ENCODE data around the gene MSRB3.

MSRB3 gene

DNA sequence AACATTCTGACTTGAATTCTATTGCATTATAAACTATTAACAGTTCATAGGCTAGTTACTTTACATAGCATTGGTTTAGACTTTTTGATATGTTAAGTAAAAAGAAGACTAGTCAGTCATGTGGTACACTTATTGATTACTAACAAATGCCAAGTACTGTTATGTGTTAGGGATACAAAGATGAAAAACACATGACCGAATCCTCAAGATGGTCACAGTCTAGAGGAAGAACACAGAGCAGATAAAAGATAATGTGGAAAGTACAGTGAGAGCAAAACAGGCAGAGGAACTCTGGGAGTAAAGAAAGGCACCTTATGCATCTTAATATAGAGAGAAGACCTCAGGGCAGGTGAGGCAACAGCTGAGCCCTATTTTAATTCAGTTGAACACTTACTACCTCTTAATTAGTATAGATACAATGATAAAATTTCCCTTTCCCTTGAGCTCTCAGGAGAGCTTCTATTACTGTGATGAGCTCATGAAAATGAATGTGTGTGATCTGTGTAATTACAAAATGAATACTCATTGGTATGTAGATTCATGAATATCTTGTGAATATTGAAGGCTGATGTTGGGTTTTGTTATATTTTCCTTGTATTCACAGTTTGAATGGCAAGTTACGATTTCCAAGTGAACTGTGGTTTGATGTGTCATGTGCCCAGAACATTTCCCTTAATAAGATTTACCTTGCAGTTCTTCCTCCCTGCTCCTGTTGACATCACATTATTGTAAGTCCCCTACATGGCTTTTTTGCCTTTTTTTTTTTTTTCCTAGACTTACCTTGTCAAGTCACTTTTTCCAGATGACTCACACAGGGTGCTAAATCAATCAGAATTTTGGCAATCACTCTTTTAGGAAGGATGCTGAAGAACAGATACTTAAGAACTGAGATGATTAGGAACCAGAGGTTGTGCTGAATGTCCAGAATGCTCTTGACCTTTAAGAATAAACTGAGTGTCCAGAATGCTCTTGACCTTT is 29.5 kb upstream of the MSRB3 start:
- no peaks in the 10 kb centered on the region for H3K4me1 ChIP-seq (ENCODE audit: control insufficient read depth in 1 of 2, insufficient read depth in 1 of 2, low read depth in 1 of 2, low read length in 1 of 2)
- no peak overlapping the region for H3K27ac ChIP-seq
- H3K4me3 ChIP-seq (ENCODE audit: low read depth in 1 of 2, low read length in 1 of 2) = no peak overlapping the region
- no peaks in the 10 kb centered on the region for H3K9me3 ChIP-seq
- no peaks in the 10 kb centered on the region for H3K27me3 ChIP-seq
- TF ChIP-seq, protein P1, sequence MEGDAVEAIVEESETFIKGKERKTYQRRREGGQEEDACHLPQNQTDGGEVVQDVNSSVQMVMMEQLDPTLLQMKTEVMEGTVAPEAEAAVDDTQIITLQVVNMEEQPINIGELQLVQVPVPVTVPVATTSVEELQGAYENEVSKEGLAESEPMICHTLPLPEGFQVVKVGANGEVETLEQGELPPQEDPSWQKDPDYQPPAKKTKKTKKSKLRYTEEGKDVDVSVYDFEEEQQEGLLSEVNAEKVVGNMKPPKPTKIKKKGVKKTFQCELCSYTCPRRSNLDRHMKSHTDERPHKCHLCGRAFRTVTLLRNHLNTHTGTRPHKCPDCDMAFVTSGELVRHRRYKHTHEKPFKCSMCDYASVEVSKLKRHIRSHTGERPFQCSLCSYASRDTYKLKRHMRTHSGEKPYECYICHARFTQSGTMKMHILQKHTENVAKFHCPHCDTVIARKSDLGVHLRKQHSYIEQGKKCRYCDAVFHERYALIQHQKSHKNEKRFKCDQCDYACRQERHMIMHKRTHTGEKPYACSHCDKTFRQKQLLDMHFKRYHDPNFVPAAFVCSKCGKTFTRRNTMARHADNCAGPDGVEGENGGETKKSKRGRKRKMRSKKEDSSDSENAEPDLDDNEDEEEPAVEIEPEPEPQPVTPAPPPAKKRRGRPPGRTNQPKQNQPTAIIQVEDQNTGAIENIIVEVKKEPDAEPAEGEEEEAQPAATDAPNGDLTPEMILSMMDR (IDR thresholded peaks at IDR 0.05) = no peak
- H3K36me3 ChIP-seq = peaks cover 44% of the 10 kb centered on the region

DNA sequence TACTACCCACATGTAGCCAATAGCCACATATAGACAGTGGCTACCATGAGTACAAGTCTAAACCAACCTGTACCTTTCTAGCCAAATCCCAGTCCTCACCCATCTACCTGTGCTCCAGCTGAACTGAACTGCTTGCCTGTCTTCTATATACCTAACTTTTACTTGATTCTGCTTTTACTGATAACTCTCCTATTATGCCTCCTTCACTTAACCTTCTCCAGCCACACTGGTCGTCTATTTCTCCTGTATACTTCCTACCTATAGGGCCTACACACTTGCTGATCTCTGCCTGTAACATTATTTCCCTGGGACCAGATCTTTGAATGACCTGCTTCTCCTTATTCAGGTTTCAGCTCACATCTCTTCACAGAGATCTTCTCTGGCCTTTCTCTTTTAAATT is 26.0 kb upstream of the MSRB3 start:
- H3K4me1 ChIP-seq (ENCODE audit: control insufficient read depth in 1 of 2, insufficient read depth in 1 of 2, low read depth in 1 of 2, low read length in 1 of 2) = no peaks in the 10 kb centered on the region
- no peak overlapping the region for H3K27ac ChIP-seq
- TF ChIP-seq, protein P1 (IDR thresholded peaks at IDR 0.05) = no peak
- H3K36me3 ChIP-seq = peaks cover 11% of the 10 kb centered on the region
- H3K4me3 ChIP-seq (ENCODE audit: low read depth in 1 of 2, low read length in 1 of 2) = no peak overlapping the region
- H3K27me3 ChIP-seq = no peaks in the 10 kb centered on the region
- H3K9me3 ChIP-seq = no peaks in the 10 kb centered on the region

GRCh38 chr12:65257986-65258385 is 20.5 kb upstream of the MSRB3 start:
- no peak overlapping the region for H3K27ac ChIP-seq
- no peaks in the 10 kb centered on the region for H3K27me3 ChIP-seq
- TF ChIP-seq, protein P1 (IDR thresholded peaks at IDR 0.05) = no peak
- H3K36me3 ChIP-seq = no peaks in the 10 kb centered on the region
- no peaks in the 10 kb centered on the region for H3K9me3 ChIP-seq
- peaks cover 0 to 3% of the 10 kb centered on the region in 2 experiments for H3K4me1 ChIP-seq (ENCODE audit: control insufficient read depth in 1 of 2, insufficient read depth in 1 of 2, low read depth in 1 of 2, low read length in 1 of 2)
- H3K4me3 ChIP-seq (ENCODE audit: low read depth in 1 of 2, low read length in 1 of 2) = no peak overlapping the region

DNA sequence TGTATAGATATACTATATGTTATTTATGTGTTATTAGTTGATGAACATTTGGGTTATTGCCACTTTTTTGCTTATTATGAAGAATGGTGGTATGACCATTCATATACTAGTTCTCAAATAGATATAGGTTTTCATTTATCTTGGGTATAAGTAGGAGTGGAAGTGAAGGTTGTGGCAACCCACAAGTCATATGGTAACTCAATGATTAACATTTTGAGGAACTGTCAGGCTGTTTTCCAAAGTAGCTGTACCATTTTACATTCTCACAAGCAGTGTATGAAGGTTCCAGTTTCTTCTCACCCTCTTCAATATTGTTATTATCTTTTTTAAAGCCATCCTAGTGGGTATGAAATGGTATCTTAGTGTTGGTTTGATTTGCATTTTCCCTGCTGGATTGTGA is 19.0 kb upstream of the MSRB3 start:
- TF ChIP-seq, protein P1 (IDR thresholded peaks at IDR 0.05) = no peak
- no peaks in the 10 kb centered on the region for H3K27me3 ChIP-seq
- H3K4me1 ChIP-seq (ENCODE audit: control insufficient read depth in 1 of 2, insufficient read depth in 1 of 2, low read depth in 1 of 2, low read length in 1 of 2) = peaks cover 0 to 3% of the 10 kb centered on the region in 2 experiments
- no peaks in the 10 kb centered on the region for H3K9me3 ChIP-seq
- no peak overlapping the region for H3K27ac ChIP-seq
- H3K4me3 ChIP-seq (ENCODE audit: low read depth in 1 of 2, low read length in 1 of 2) = no peak overlapping the region
- no peaks in the 10 kb centered on the region for H3K36me3 ChIP-seq

DNA sequence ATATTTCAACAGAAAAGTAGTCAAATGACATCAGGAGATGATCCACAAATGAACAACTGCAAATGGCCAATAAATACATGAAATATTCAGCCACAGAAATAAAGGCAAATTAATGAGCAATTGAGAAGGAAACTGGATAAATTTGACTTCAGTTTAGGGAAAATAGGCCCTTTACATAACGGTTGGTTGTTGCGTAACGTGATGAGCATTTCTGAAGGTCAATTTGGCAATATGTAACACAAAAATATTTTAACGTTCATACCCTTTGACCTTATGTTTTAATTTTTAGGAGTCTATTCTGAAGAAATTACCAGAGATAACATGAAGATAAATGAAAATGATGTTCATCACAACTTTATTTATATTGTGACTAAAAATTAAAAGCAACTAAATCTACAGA is 14.7 kb upstream of the MSRB3 start:
- Histone ChIP-seq H3K27me3 (no peaks in the 10 kb centered on the region), H3K9me3 (no peaks in the 10 kb centered on the region), H3K4me3 (ENCODE audit: low read depth in 1 of 2, low read length in 1 of 2) (no peak overlapping the region), H3K27ac (no peak overlapping the region), H3K36me3 (no peaks in the 10 kb centered on the region), H3K4me1 (ENCODE audit: control insufficient read depth in 1 of 2, insufficient read depth in 1 of 2, low read depth in 1 of 2, low read length in 1 of 2) (peaks cover 0 to 3% of the 10 kb centered on the region in 2 experiments)
- TF ChIP-seq, protein P1 (IDR thresholded peaks at IDR 0.05) = no peak
